ENCODE data around the gene BBS9.

- TF ChIP-seq CTCF (IDR thresholded peaks at IDR 0.05) = no peak
- TF ChIP-seq EZH2 (IDR thresholded peaks at IDR 0.05; ENCODE audit: borderline replicate concordance, insufficient read depth, low read depth, low read length, poor library complexity, severe bottlenecking) = no peak
Observed at GRCh38 chr7:33156441-33156840, 27.1 kb downstream of the BBS9 start.

Data from B cell (primary cell).